Peyer's patch (tissue), 4 donors: ENCODE measurements around the gene OR13C2.

ENCODE experiments used
- CTCF ChIP-seq, 6 experiments: fragments of 450-650 bp in 4 of 6; fragments of 200-600 bp in 2 of 6; sonication (generic) in 1 of 6; IDR thresholded peaks; one replicate each; pipeline ENCODE4 v1.5.1; 2017 to 2019; ENCODE audit warnings: antibody characterized with exemption in 6 of 6, mild to moderate bottlenecking in 3 of 6, moderate library complexity in 1 of 6
- POLR2A ChIP-seq, 2 donors: fragments of 450-650 bp; IDR thresholded peaks; one replicate each; pipeline ENCODE4 v1.5.1; 2017; ENCODE audit warnings: antibody characterized with exemption in 2 of 2, mild to moderate bottlenecking in 2 of 2, moderate library complexity in 2 of 2

GRCh38 chr9:104575456-104575855, 30.0 kb downstream of the OR13C2 start:
- TF ChIP-seq CTCF (IDR thresholded peaks at IDR 0.05): no peak
- no peak for TF ChIP-seq POLR2A (IDR thresholded peaks at IDR 0.05)
